NCI-H345 (cell line): ENCODE measurements around the gene ZNRF3.
"Not testable (repeated sequence)": the region's sequence is repeated elsewhere in the genome, so short reads cannot be mapped to it uniquely, and the experiment has no call there.

Source experiments
- DNase-seq: peaks from one replicate; lab custom pipeline; 2025; lab: John Stamatoyannopoulos, UW

Gene ZNRF3

GRCh38 chr22:28984482-28985158 is 101.2 kb downstream of the ZNRF3 start:
- no peak for DNase-seq

GRCh38 chr22:28985581-28986290 is 102.4 kb downstream of the ZNRF3 start:
- no peak for DNase-seq

- DNase-seq = no peak
These were observed 103.0 kb downstream of the ZNRF3 start for GRCh38 chr22:28986366-28986765.

GRCh38 chr22:28988457-28988856 is 105.1 kb downstream of the ZNRF3 start:
- no peak for DNase-seq

GRCh38 chr22:28989035-28989464 is 105.7 kb downstream of the ZNRF3 start:
- DNase-seq = no peak

- no peak for DNase-seq
These were observed 106.1 kb downstream of the ZNRF3 start for GRCh38 chr22:28989484-28989883.

GRCh38 chr22:28989912-28990311 is 106.5 kb downstream of the ZNRF3 start:
- no peak for DNase-seq

GRCh38 chr22:28992565-28993356 is 109.4 kb downstream of the ZNRF3 start:
- no peak for DNase-seq

GRCh38 chr22:28994522-28994921 is 111.2 kb downstream of the ZNRF3 start:
- no peak for DNase-seq

- DNase-seq = no peak
These were observed 112.2 kb downstream of the ZNRF3 start for GRCh38 chr22:28995551-28995950.

- DNase-seq = no peak
These were observed 114.0 kb downstream of the ZNRF3 start for GRCh38 chr22:28997342-28997741.

GRCh38 chr22:28998681-28999080 is 115.3 kb downstream of the ZNRF3 start:
- no peak for DNase-seq

GRCh38 chr22:28999510-28999909 is 116.1 kb downstream of the ZNRF3 start:
- no peak for DNase-seq

- DNase-seq = no peak
These were observed 116.7 kb downstream of the ZNRF3 start for GRCh38 chr22:28999919-29000556.

GRCh38 chr22:29000641-29001040 is 117.3 kb downstream of the ZNRF3 start:
- DNase-seq = no peak

GRCh38 chr22:29002603-29003002 is 119.2 kb downstream of the ZNRF3 start:
- no peak for DNase-seq

- no peak for DNase-seq
These were observed 120.2 kb downstream of the ZNRF3 start for GRCh38 chr22:29003552-29003951.

- DNase-seq = peak; percentile 1
These were observed 120.7 kb downstream of the ZNRF3 start for GRCh38 chr22:29003975-29004646.

- DNase-seq = no peak
These were observed 121.4 kb downstream of the ZNRF3 start for GRCh38 chr22:29004647-29005371.

GRCh38 chr22:29005754-29006153 is 122.4 kb downstream of the ZNRF3 start:
- DNase-seq = not testable (repeated sequence)

- no peak for DNase-seq
These were observed 123.0 kb downstream of the ZNRF3 start for GRCh38 chr22:29006346-29006745.
